Neuronal stem cell (in vitro differentiated cells): ENCODE measurements around the gene GTSE1.

ENCODE experiments used
- DNase-seq: peaks from one replicate; pipeline ENCODE4 v3.0.0-alpha.2; 2013; ENCODE audit warnings: low spot score
- H2AFZ ChIP-seq: one replicate; pipeline ENCODE4 v1.6.1; 2013; ENCODE audit warnings: mild to moderate bottlenecking, low read length, inconsistent platforms
- H2AK5ac ChIP-seq: 2 replicates; pipeline ENCODE4 v1.6.1; 2013; ENCODE audit warnings: low read depth, mild to moderate bottlenecking, inconsistent platforms, low read length, moderate library complexity, mixed read lengths
- H2BK120ac ChIP-seq: 2 replicates; pipeline ENCODE4 v1.6.1; 2013; ENCODE audit warnings: low read depth, mild to moderate bottlenecking, inconsistent platforms, low read length, moderate library complexity, mixed read lengths
- H2BK12ac ChIP-seq: one replicate; pipeline ENCODE4 v1.6.1; 2013; ENCODE audit warnings: low read length, inconsistent platforms
- H2BK15ac ChIP-seq: 2 replicates; pipeline ENCODE4 v1.6.1; 2013; ENCODE audit warnings: mild to moderate bottlenecking, low read length, inconsistent platforms, mixed read lengths
- H2BK5ac ChIP-seq: one replicate; pipeline ENCODE4 v1.6.1; 2013; ENCODE audit warnings: inconsistent platforms, mild to moderate bottlenecking, low read length, moderate library complexity
- H3K14ac ChIP-seq: one replicate; pipeline ENCODE4 v1.6.1; 2013; ENCODE audit warnings: low read length, inconsistent platforms
- H3K18ac ChIP-seq: 2 replicates; pipeline ENCODE4 v1.6.1; 2013; ENCODE audit warnings: low read length, inconsistent platforms
- H3K23ac ChIP-seq: 2 replicates; pipeline ENCODE4 v1.6.1; 2013; ENCODE audit warnings: low read depth, mild to moderate bottlenecking, mixed read lengths, low read length, inconsistent platforms; ENCODE audit not compliant: poor library complexity
- H3K27ac ChIP-seq: replicated peaks from 3 replicates; pipeline ENCODE4 v1.5.1; 2013; ENCODE audit warnings: low read length, inconsistent platforms
- H3K27me3 ChIP-seq, 3 experiments: 2 replicates each; pipeline ENCODE4 v1.6.1; 2013; ENCODE audit warnings: low read length in 3 of 3, mild to moderate bottlenecking in 2 of 3, inconsistent platforms in 1 of 3, low read depth in 1 of 3, mixed read lengths in 1 of 3, moderate library complexity in 1 of 3; ENCODE audit not compliant: control insufficient read depth in 3 of 3, insufficient read depth in 3 of 3
- H3K36me3 ChIP-seq, 2 donors: replicated peaks in 1 of 2; 2 replicates each; pipeline ENCODE4 v1.6.1; 2013; ENCODE audit warnings: low read length in 2 of 2; ENCODE audit not compliant: control insufficient read depth in 2 of 2, insufficient read depth in 2 of 2
- H3K4ac ChIP-seq: 2 replicates; pipeline ENCODE4 v1.6.1; 2013; ENCODE audit warnings: inconsistent platforms, mild to moderate bottlenecking, low read length, moderate library complexity
- H3K4me1 ChIP-seq, 2 donors: 1 replicate in 1 of 2; 2 replicates in 1 of 2; pipeline ENCODE4 v1.6.1; 2013; ENCODE audit warnings: low read length in 2 of 2, low read depth in 1 of 2; ENCODE audit not compliant: control insufficient read depth in 2 of 2, insufficient read depth in 1 of 2
- H3K4me2 ChIP-seq: one replicate; pipeline ENCODE4 v1.6.1; 2013; ENCODE audit warnings: mild to moderate bottlenecking, low read length, inconsistent platforms; ENCODE audit not compliant: insufficient read depth, poor library complexity, severe bottlenecking
- H3K4me3 ChIP-seq, 2 donors: 2 replicates each; pipeline ENCODE4 v1.5.1; 2013; ENCODE audit warnings: low read length in 2 of 2, mild to moderate bottlenecking in 2 of 2, inconsistent platforms in 1 of 2, moderate library complexity in 1 of 2
- H3K79me1 ChIP-seq: one replicate; pipeline ENCODE4 v1.6.1; 2013; ENCODE audit warnings: low read depth, mild to moderate bottlenecking, inconsistent platforms, low read length, moderate library complexity
- H3K9ac ChIP-seq: one replicate; pipeline ENCODE4 v1.6.1; 2013; ENCODE audit warnings: mild to moderate bottlenecking, low read depth, low read length, inconsistent platforms; ENCODE audit not compliant: poor library complexity
- H3K9me3 ChIP-seq, 2 donors: replicated peaks in 1 of 2; 2 replicates each; pipeline versions ENCODE3 to v1.6.1; 2013; ENCODE audit warnings: low read length in 2 of 2, mild to moderate bottlenecking in 2 of 2, inconsistent platforms in 1 of 2, low read depth in 1 of 2, mixed read lengths in 1 of 2, moderate library complexity in 1 of 2; ENCODE audit not compliant: control insufficient read depth in 2 of 2, insufficient read depth in 1 of 2
- H4K8ac ChIP-seq: one replicate; pipeline ENCODE4 v1.6.1; 2013; ENCODE audit warnings: low read depth, mild to moderate bottlenecking, inconsistent platforms, low read length, moderate library complexity
- H4K91ac ChIP-seq: one replicate; pipeline ENCODE4 v1.6.1; 2013; ENCODE audit warnings: low read length, low read depth, mild to moderate bottlenecking, inconsistent platforms; ENCODE audit not compliant: poor library complexity
- WGBS, 2 donors: extraction: QIAGEN DNeasy Blood & Tissue Kit; methylation state at CpG; one replicate each; pipeline ENCODE4 v1.1.7; 2013; ENCODE audit warnings: missing lambda C conversion rate in 2 of 2, mixed read lengths in 1 of 2; ENCODE audit not compliant: insufficient read length in 2 of 2, insufficient replicate concordance in 1 of 2; ENCODE audit errors: extremely low coverage in 2 of 2; 5-methylcytosine and 5-hydroxymethylcytosine counted together

The GTSE1 gene

GRCh38 chr22:46272196-46272595 lies 24.5 kb upstream of the GTSE1 start:
- Histone ChIP-seq H3K23ac (no peak overlapping the region), H2AFZ (no peak overlapping the region), H2BK5ac (no peak overlapping the region), H2BK120ac (no peak overlapping the region), H3K27me3 (peaks cover 0 to 4% (median 0%) of the 10 kb centered on the region in 3 experiments), H4K91ac (no peak overlapping the region), H3K4me3 (no peak overlapping the region), H3K14ac (no peak overlapping the region), H3K4ac (no peak overlapping the region), H2BK12ac (no peak overlapping the region), H3K4me2 (no peak overlapping the region), H3K36me3 (peaks cover 17 to 66% of the 10 kb centered on the region in 2 donors), H3K4me1 (peaks cover 0 to 4% of the 10 kb centered on the region in 2 donors), H3K79me1 (no peaks in the 10 kb centered on the region), H4K8ac (no peak overlapping the region), H3K27ac (no peak overlapping the region), H3K18ac (no peak overlapping the region), H3K9ac (no peak overlapping the region), H2AK5ac (no peak overlapping the region), H3K9me3 (peaks cover 0 to 8% of the 10 kb centered on the region in 2 donors), H2BK15ac (no peak overlapping the region)
- WGBS, 2 donors = no CpG with 5 or more reads among the region's 8 CpGs
- DNase-seq = no peak

- H3K14ac ChIP-seq = no peak overlapping the region
Measured at GRCh38 chr22:46272762-46273431, 23.8 kb upstream of the GTSE1 start.

GRCh38 chr22:46273432-46274148 lies 23.1 kb upstream of the GTSE1 start:
- peaks cover 21 to 77% of the 10 kb centered on the region in 2 donors for H3K36me3 ChIP-seq

More at GRCh38 chr22:46272762-46273431, 23.8 kb upstream of the GTSE1 start:
- H2BK120ac ChIP-seq = no peak overlapping the region
- H3K4me2 ChIP-seq = no peak overlapping the region
- H3K4ac ChIP-seq = no peak overlapping the region
- no CpG with 5 or more reads among the region's 12 CpGs for WGBS, 2 donors
- H2AK5ac ChIP-seq = peak overlapping the region; percentile 60
- H4K91ac ChIP-seq = no peak overlapping the region
- no peak overlapping the region for H2BK5ac ChIP-seq
- H2BK12ac ChIP-seq = no peak overlapping the region
- H3K79me1 ChIP-seq = no peaks in the 10 kb centered on the region
- H2BK15ac ChIP-seq = no peak overlapping the region
- H3K4me1 ChIP-seq = peaks cover 0 to 2% of the 10 kb centered on the region in 2 donors
- no peak overlapping the region for H2AFZ ChIP-seq
- no peak overlapping the region for H3K18ac ChIP-seq
- H3K27ac ChIP-seq = no peak overlapping the region
- peak overlapping the region; percentile 61 for H3K23ac ChIP-seq
- no peak overlapping the region for H3K9ac ChIP-seq
- H3K36me3 ChIP-seq = peaks cover 17 to 70% of the 10 kb centered on the region in 2 donors
- DNase-seq = no peak
- H4K8ac ChIP-seq = no peak overlapping the region
- H3K9me3 ChIP-seq = peaks cover 1 to 8% of the 10 kb centered on the region in 2 donors
- H3K27me3 ChIP-seq = no peaks in the 10 kb centered on the region
- H3K4me3 ChIP-seq = no peak overlapping the region

GRCh38 chr22:46274381-46274780 lies 22.3 kb upstream of the GTSE1 start:
- H3K27ac ChIP-seq = no peak overlapping the region
- no peak overlapping the region for H2BK12ac ChIP-seq
- no peaks in the 10 kb centered on the region for H3K27me3 ChIP-seq
- no peak overlapping the region for H2BK120ac ChIP-seq
- H2AK5ac ChIP-seq = no peak overlapping the region
- H3K9me3 ChIP-seq = peaks cover 2 to 8% of the 10 kb centered on the region in 2 donors
- DNase-seq = no peak
- H3K4me3 ChIP-seq = no peak overlapping the region
- H3K23ac ChIP-seq = no peak overlapping the region
- no peaks in the 10 kb centered on the region for H3K79me1 ChIP-seq
- H3K4ac ChIP-seq = no peak overlapping the region
- no peak overlapping the region for H3K4me2 ChIP-seq
- no CpG with 5 or more reads among the region's 8 CpGs for WGBS, 2 donors
- no peak overlapping the region for H3K14ac ChIP-seq
- H2BK5ac ChIP-seq = no peak overlapping the region
- H4K91ac ChIP-seq = no peak overlapping the region
- no peak overlapping the region for H3K18ac ChIP-seq
- peaks cover 23 to 80% of the 10 kb centered on the region in 2 donors for H3K36me3 ChIP-seq
- H4K8ac ChIP-seq = no peak overlapping the region
- no peak overlapping the region for H3K9ac ChIP-seq
- H2BK15ac ChIP-seq = no peak overlapping the region
- H3K4me1 ChIP-seq = no peaks in the 10 kb centered on the region
- no peak overlapping the region for H2AFZ ChIP-seq

More at GRCh38 chr22:46273432-46274148, 23.1 kb upstream of the GTSE1 start:
- Histone ChIP-seq H2BK120ac (no peak overlapping the region), H3K4me3 (peak overlapping the region in 1 of 2 donors; percentile 25), H2AFZ (no peak overlapping the region), H2AK5ac (no peak overlapping the region), H2BK15ac (no peak overlapping the region), H3K79me1 (no peaks in the 10 kb centered on the region), H3K9me3 (peaks cover 2 to 8% of the 10 kb centered on the region in 2 donors), H3K27ac (no peak overlapping the region), H3K27me3 (no peaks in the 10 kb centered on the region), H2BK5ac (peak overlapping the region; percentile 59), H4K8ac (no peak overlapping the region), H3K4ac (no peak overlapping the region), H4K91ac (no peak overlapping the region), H3K14ac (no peak overlapping the region), H3K4me2 (no peak overlapping the region), H3K9ac (no peak overlapping the region), H3K18ac (no peak overlapping the region), H2BK12ac (no peak overlapping the region), H3K23ac (peak overlapping the region; percentile 61), H3K4me1 (no peaks in the 10 kb centered on the region)
- WGBS, 2 donors = no CpG with 5 or more reads among the region's 12 CpGs
- no peak for DNase-seq
